Fibroblast of lung (primary cell): Measurements from ENCODE around the gene IRF5. TPM values are rescaled to one million over a fixed set of nuclear protein-coding genes. Genes with fewer than 3 reads are reported as not detected.

Experiments used
- DNase-seq, 2 donors: peaks; one replicate each; pipeline versions ENCODE4 v3.0.0 to v3.0.0-alpha.2; 2010; ENCODE audit warnings: low read depth in 2 of 2
- H2AFZ ChIP-seq: 2 replicates; pipeline ENCODE4 v1.5.1; 2012; ENCODE audit warnings: low read length, control low read depth, inconsistent platforms
- H3K27ac ChIP-seq: 2 replicates; pipeline ENCODE4 v1.5.1; 2011; ENCODE audit warnings: low read length, control low read depth; ENCODE audit not compliant: insufficient read depth
- H3K27me3 ChIP-seq: 2 replicates; pipeline ENCODE4 v1.5.1; 2011; ENCODE audit warnings: mild to moderate bottlenecking, low read length; ENCODE audit not compliant: control insufficient read depth, insufficient read depth
- H3K36me3 ChIP-seq: 2 replicates; pipeline ENCODE4 v1.5.1; 2011; ENCODE audit warnings: low read length; ENCODE audit not compliant: control insufficient read depth, insufficient read depth
- H3K4me1 ChIP-seq: 2 replicates; pipeline ENCODE4 v1.5.1; 2011; ENCODE audit warnings: low read length; ENCODE audit not compliant: control insufficient read depth, insufficient read depth; ENCODE audit errors: extremely low read depth
- H3K4me2 ChIP-seq: 2 replicates; pipeline ENCODE4 v1.5.1; 2011; ENCODE audit warnings: low read length, control low read depth; ENCODE audit not compliant: insufficient read depth; ENCODE audit errors: extremely low read depth
- H3K4me3 ChIP-seq, 4 experiments: fragments of 200-600 bp in 1 of 4; sonication (generic) in 1 of 4; replicated peaks in 1 of 4; 2 replicates each; pipeline ENCODE4 v1.5.1; 2011 to 2016; ENCODE audit warnings: low read length in 4 of 4, low read depth in 3 of 4, mild to moderate bottlenecking in 3 of 4, control low read depth in 2 of 4, inconsistent platforms in 1 of 4, mixed read lengths in 1 of 4; ENCODE audit not compliant: insufficient read depth in 1 of 4; ENCODE audit errors: control extremely low read depth in 1 of 4
- H3K79me2 ChIP-seq: 2 replicates; pipeline ENCODE4 v1.5.1; 2012; ENCODE audit warnings: mild to moderate bottlenecking, low read length, inconsistent platforms; ENCODE audit not compliant: control insufficient read depth, insufficient read depth
- H3K9ac ChIP-seq: 2 replicates; pipeline ENCODE4 v1.5.1; 2011; ENCODE audit warnings: mild to moderate bottlenecking, low read length, control low read depth; ENCODE audit not compliant: insufficient read depth
- H3K9me3 ChIP-seq: 2 replicates; pipeline ENCODE4 v1.5.1; 2012; ENCODE audit warnings: low read depth, low read length; ENCODE audit not compliant: control insufficient read depth, insufficient read depth
- H4K20me1 ChIP-seq: 2 replicates; pipeline ENCODE4 v1.5.1; 2011; ENCODE audit warnings: low read length; ENCODE audit not compliant: control insufficient read depth, insufficient read depth; ENCODE audit errors: extremely low read depth
- EZH2 ChIP-seq: IDR thresholded peaks from 2 replicates; pipeline ENCODE4 v1.5.1; 2012; ENCODE audit warnings: low read length, control low read depth, mild to moderate bottlenecking; ENCODE audit errors: missing control alignments
- polyA plus RNA-seq, 2 donors: library from polyadenylated mRNA; depleted of rRNA in 1 of 2; stranded (reverse) in 1 of 2; unstranded in 1 of 2; fragments of >200 nt; gene quantifications; 2 replicates each; pipeline ENCODE4 v1.2.1, GENCODE V29; 2011 to 2012; ENCODE audit warnings: missing spikeins in 1 of 2
- total RNA-seq: library from RNA; depleted of rRNA; stranded (reverse); fragments of >200 nt; gene quantifications from 2 replicates; pipeline ENCODE4 v1.2.1, GENCODE V29; 2014
- TF ChIP-seq, protein P1 (sequence below), 2 donors: IDR thresholded peaks in 1 of 2; conservative IDR thresholded peaks in 1 of 2; 1 replicate in 1 of 2; 2 replicates in 1 of 2; pipeline ENCODE4 v1.5.1; 2011 to 2012; ENCODE audit warnings: low read length in 2 of 2, control low read depth in 1 of 2, inconsistent platforms in 1 of 2, low read depth in 1 of 2, mild to moderate bottlenecking in 1 of 2

IRF5 gene
- total and polyA plus RNA-seq, 2 donors (not counting 1 experiment from before 2014, with no cell fraction given) = 0.33 TPM; not detected in 1

DNA sequence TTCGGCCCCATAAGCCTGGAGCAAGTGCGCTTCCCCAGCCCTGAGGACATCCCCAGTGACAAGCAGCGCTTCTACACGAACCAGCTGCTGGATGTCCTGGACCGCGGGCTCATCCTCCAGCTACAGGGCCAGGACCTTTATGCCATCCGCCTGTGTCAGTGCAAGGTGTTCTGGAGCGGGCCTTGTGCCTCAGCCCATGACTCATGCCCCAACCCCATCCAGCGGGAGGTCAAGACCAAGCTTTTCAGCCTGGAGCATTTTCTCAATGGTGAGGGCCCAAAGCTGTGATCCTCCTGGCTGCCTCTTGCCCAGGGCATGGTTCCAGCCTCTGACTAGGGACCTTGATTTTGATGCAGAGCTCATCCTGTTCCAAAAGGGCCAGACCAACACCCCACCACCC lies 10.1 kb downstream of the IRF5 start:
- no peak for DNase-seq
- no peaks in the 10 kb centered on the region for H3K9me3 ChIP-seq
- H2AFZ ChIP-seq = no peak overlapping the region
- H3K79me2 ChIP-seq = no peaks in the 10 kb centered on the region
- H3K4me1 ChIP-seq = no peaks in the 10 kb centered on the region
- H3K27ac ChIP-seq = no peak overlapping the region
- TF ChIP-seq, protein P1, sequence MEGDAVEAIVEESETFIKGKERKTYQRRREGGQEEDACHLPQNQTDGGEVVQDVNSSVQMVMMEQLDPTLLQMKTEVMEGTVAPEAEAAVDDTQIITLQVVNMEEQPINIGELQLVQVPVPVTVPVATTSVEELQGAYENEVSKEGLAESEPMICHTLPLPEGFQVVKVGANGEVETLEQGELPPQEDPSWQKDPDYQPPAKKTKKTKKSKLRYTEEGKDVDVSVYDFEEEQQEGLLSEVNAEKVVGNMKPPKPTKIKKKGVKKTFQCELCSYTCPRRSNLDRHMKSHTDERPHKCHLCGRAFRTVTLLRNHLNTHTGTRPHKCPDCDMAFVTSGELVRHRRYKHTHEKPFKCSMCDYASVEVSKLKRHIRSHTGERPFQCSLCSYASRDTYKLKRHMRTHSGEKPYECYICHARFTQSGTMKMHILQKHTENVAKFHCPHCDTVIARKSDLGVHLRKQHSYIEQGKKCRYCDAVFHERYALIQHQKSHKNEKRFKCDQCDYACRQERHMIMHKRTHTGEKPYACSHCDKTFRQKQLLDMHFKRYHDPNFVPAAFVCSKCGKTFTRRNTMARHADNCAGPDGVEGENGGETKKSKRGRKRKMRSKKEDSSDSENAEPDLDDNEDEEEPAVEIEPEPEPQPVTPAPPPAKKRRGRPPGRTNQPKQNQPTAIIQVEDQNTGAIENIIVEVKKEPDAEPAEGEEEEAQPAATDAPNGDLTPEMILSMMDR (conservative IDR thresholded peaks at IDR 0.05 in 1 of 2, IDR thresholded peaks at IDR 0.05 in 1 of 2; ENCODE audit: low read depth in 1 of 2, low read length in 2 of 2) = no peak
- no peak for TF ChIP-seq EZH2
- H3K4me3 ChIP-seq = no peak overlapping the region
- H4K20me1 ChIP-seq = no peaks in the 10 kb centered on the region
- no peak overlapping the region for H3K9ac ChIP-seq
- no peaks in the 10 kb centered on the region for H3K27me3 ChIP-seq
- H3K36me3 ChIP-seq = no peaks in the 10 kb centered on the region
- no peak overlapping the region for H3K4me2 ChIP-seq

DNA sequence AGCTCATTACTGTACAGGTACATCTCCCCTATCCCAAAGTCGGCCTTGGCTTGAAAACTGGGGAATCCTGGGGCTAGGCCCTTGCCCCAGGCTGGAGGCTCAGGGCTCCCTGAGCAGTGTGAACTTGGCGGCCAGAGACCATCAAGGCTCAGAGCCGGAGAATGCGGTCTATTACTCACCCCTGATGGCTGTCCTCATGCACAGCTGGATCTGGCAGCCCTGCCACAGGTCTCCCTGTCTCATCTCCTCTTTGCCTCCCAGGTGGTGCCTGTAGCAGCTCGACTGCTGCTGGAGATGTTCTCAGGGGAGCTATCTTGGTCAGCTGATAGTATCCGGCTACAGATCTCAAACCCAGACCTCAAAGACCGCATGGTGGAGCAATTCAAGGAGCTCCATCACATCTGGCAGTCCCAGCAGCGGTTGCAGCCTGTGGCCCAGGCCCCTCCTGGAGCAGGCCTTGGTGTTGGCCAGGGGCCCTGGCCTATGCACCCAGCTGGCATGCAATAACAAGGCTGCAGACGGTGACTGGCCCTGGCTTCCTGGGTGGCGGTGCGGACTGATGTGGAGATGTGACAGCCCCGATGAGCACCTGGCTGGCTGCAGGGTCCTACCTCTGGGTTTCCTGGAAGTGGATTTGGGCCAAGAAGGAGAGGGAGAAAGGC lies 10.7 kb downstream of the IRF5 start:
- no peak overlapping the region for H3K4me2 ChIP-seq
- no peak overlapping the region for H3K27ac ChIP-seq
- no peak overlapping the region for H2AFZ ChIP-seq
- H3K79me2 ChIP-seq = no peaks in the 10 kb centered on the region
- DNase-seq = no peak
- no peaks in the 10 kb centered on the region for H3K9me3 ChIP-seq
- no peak overlapping the region for H3K9ac ChIP-seq
- no peaks in the 10 kb centered on the region for H4K20me1 ChIP-seq
- no peaks in the 10 kb centered on the region for H3K4me1 ChIP-seq
- H3K4me3 ChIP-seq = no peak overlapping the region
- H3K27me3 ChIP-seq = no peaks in the 10 kb centered on the region
- TF ChIP-seq EZH2 = no peak
- TF ChIP-seq, protein P1 (conservative IDR thresholded peaks at IDR 0.05 in 1 of 2, IDR thresholded peaks at IDR 0.05 in 1 of 2; ENCODE audit: low read depth in 1 of 2, low read length in 2 of 2) = no peak
- no peaks in the 10 kb centered on the region for H3K36me3 ChIP-seq

DNA sequence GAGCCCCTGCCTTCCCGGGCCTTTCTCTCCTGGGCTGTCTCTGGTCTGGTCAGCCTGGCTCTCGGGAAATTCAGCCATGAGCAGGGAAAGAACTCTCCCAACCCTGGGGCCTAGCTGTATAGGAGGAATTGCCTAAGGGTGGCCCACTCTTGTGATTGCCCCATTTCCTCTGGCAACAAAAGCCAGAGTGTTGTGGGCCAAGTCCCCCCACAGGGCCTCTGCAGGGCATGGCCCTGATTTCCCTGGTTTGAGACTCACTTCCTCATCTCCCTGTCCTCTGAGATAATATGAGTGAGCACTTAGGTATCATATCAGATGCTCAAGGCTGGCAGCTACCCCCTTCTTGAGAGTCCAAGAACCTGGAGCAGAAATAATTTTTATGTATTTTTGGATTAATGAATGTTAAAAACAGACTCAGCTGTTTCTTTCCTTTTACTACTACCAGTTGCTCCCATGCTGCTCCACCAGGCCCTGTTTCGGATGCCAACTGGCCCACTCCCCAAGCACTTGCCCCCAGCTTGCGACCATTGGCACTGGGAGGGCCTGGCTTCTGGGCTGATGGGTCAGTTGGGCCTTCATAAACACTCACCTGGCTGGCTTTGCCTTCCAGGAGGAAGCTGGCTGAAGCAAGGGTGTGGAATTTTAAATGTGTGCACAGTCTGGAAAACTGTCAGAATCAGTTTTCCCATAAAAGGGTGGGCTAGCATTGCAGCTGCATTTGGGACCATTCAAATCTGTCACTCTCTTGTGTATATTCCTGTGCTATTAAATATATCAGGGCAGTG lies 11.4 kb downstream of the IRF5 start:
- H3K36me3 ChIP-seq = peaks cover 3% of the 10 kb centered on the region
- H3K27ac ChIP-seq = no peak overlapping the region
- TF ChIP-seq, protein P1 (conservative IDR thresholded peaks at IDR 0.05 in 1 of 2, IDR thresholded peaks at IDR 0.05 in 1 of 2; ENCODE audit: low read depth in 1 of 2, low read length in 2 of 2) = no peak
- no peak for TF ChIP-seq EZH2
- H3K9me3 ChIP-seq = no peaks in the 10 kb centered on the region
- no peak for DNase-seq
- H3K27me3 ChIP-seq = no peaks in the 10 kb centered on the region
- H2AFZ ChIP-seq = no peak overlapping the region
- H3K79me2 ChIP-seq = no peaks in the 10 kb centered on the region
- H3K4me3 ChIP-seq = no peak overlapping the region
- H3K4me1 ChIP-seq = no peaks in the 10 kb centered on the region
- H4K20me1 ChIP-seq = no peaks in the 10 kb centered on the region
- H3K9ac ChIP-seq = no peak overlapping the region
- H3K4me2 ChIP-seq = no peak overlapping the region
